AG09309 (cell line): Measurements from ENCODE around the gene ZSWIM6.
"Not testable (repeated sequence)": the region's sequence is repeated elsewhere in the genome, so short reads cannot be mapped to it uniquely, and the experiment has no call there.

Source experiments
- DNase-seq: peaks from one replicate; pipeline ENCODE4 v3.0.0-alpha.2; 2010; ENCODE audit warnings: low read depth
- H3K4me3 ChIP-seq: 2 replicates; pipeline ENCODE4 v1.5.1; 2011; ENCODE audit warnings: mild to moderate bottlenecking, low read depth, low read length, moderate library complexity; ENCODE audit not compliant: control insufficient read depth
- CTCF ChIP-seq: IDR thresholded peaks from 2 replicates; pipeline ENCODE4 v1.5.1; 2011; ENCODE audit warnings: mild to moderate bottlenecking, low read depth, low read length, inconsistent platforms; ENCODE audit not compliant: insufficient read depth, control insufficient read depth; ENCODE audit errors: missing control alignments

The ZSWIM6 gene

GRCh38 chr5:61399679-61400078 is 67.6 kb downstream of the ZSWIM6 start:
- no peak overlapping the region for H3K4me3 ChIP-seq
- no peak for TF ChIP-seq CTCF
- DNase-seq: no peak

GRCh38 chr5:61401726-61402125 is 69.7 kb downstream of the ZSWIM6 start:
- no peak overlapping the region for H3K4me3 ChIP-seq
- no peak for DNase-seq
- no peak for TF ChIP-seq CTCF

GRCh38 chr5:61402244-61402823 is 70.3 kb downstream of the ZSWIM6 start:
- no peak for DNase-seq
- no peak overlapping the region for H3K4me3 ChIP-seq
- TF ChIP-seq CTCF: no peak

GRCh38 chr5:61402970-61403900 is 71.2 kb downstream of the ZSWIM6 start:
- TF ChIP-seq CTCF: no peak
- H3K4me3 ChIP-seq: no peak overlapping the region
- DNase-seq: no peak

- TF ChIP-seq CTCF: no peak
- no peak overlapping the region for H3K4me3 ChIP-seq
- DNase-seq: no peak
These were observed 73.6 kb downstream of the ZSWIM6 start for GRCh38 chr5:61405511-61406295.

- DNase-seq, H3K4me3 ChIP-seq: not testable (repeated sequence)
These were observed 74.4 kb downstream of the ZSWIM6 start for GRCh38 chr5:61406497-61406896.
